HepG2 (cell line): ENCODE results near the gene BBC3.

Experiments
- KDM1A ChIP-seq: IDR thresholded peaks from 2 replicates; pipeline ENCODE4 v1.6.1; 2016; ENCODE audit warnings: missing compliant biosample characterization
- NR2C2 ChIP-seq: sonication (generic); formaldehyde crosslinking; IDR thresholded peaks from 2 replicates; pipeline ENCODE4 v1.4.0; 2020; ENCODE audit warnings: missing genetic modification reagents, mild to moderate bottlenecking, moderate library complexity, borderline replicate concordance
- NR2F2 ChIP-seq: IDR thresholded peaks from 2 replicates; pipeline ENCODE4 v1.6.1; 2012; ENCODE audit warnings: low read depth, inconsistent platforms, borderline replicate concordance
- ZNF143 ChIP-seq: sonication (generic); formaldehyde crosslinking; IDR thresholded peaks from 2 replicates; pipeline ENCODE4 v1.4.0; 2020; ENCODE audit warnings: missing genetic modification reagents
- TF ChIP-seq, protein P1 (sequence below): IDR thresholded peaks from 2 replicates; pipeline ENCODE4 v1.6.1; 2016; ENCODE audit warnings: low read depth, missing genetic modification reagents, missing compliant biosample characterization

- TF ChIP-seq NR2F2: no peak
- TF ChIP-seq NR2C2 (CRISPR knock-in tag): no peak
- TF ChIP-seq, protein P1, sequence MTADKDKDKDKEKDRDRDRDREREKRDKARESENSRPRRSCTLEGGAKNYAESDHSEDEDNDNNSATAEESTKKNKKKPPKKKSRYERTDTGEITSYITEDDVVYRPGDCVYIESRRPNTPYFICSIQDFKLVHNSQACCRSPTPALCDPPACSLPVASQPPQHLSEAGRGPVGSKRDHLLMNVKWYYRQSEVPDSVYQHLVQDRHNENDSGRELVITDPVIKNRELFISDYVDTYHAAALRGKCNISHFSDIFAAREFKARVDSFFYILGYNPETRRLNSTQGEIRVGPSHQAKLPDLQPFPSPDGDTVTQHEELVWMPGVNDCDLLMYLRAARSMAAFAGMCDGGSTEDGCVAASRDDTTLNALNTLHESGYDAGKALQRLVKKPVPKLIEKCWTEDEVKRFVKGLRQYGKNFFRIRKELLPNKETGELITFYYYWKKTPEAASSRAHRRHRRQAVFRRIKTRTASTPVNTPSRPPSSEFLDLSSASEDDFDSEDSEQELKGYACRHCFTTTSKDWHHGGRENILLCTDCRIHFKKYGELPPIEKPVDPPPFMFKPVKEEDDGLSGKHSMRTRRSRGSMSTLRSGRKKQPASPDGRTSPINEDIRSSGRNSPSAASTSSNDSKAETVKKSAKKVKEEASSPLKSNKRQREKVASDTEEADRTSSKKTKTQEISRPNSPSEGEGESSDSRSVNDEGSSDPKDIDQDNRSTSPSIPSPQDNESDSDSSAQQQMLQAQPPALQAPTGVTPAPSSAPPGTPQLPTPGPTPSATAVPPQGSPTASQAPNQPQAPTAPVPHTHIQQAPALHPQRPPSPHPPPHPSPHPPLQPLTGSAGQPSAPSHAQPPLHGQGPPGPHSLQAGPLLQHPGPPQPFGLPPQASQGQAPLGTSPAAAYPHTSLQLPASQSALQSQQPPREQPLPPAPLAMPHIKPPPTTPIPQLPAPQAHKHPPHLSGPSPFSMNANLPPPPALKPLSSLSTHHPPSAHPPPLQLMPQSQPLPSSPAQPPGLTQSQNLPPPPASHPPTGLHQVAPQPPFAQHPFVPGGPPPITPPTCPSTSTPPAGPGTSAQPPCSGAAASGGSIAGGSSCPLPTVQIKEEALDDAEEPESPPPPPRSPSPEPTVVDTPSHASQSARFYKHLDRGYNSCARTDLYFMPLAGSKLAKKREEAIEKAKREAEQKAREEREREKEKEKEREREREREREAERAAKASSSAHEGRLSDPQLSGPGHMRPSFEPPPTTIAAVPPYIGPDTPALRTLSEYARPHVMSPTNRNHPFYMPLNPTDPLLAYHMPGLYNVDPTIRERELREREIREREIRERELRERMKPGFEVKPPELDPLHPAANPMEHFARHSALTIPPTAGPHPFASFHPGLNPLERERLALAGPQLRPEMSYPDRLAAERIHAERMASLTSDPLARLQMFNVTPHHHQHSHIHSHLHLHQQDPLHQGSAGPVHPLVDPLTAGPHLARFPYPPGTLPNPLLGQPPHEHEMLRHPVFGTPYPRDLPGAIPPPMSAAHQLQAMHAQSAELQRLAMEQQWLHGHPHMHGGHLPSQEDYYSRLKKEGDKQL (CRISPR knock-in tag): no peak
- no peak for TF ChIP-seq KDM1A (CRISPR knock-in tag)
- no peak for TF ChIP-seq ZNF143
These were observed 41.7 kb upstream of the BBC3 start for GRCh38 chr19:47272448-47273312.
